ENCODE results near the gene DHRS2.
"Not testable (repeated sequence)": the region's sequence is repeated elsewhere in the genome, so short reads cannot be mapped to it uniquely, and the experiment has no call there.

GRCh38 chr14:23689709-23690514 is 53.7 kb downstream of the DHRS2 start:
- not testable (repeated sequence) for TF ChIP-seq HDAC6 (IDR thresholded peaks at IDR 0.05; ENCODE audit: unreplicated experiment); ZBTB4 (CRISPR knock-in tag; IDR thresholded peaks at IDR 0.05); EZH2 (IDR thresholded peaks at IDR 0.05; ENCODE audit: borderline replicate concordance, control insufficient read depth, low read depth, low read length); REST (IDR thresholded peaks at IDR 0.05; ENCODE audit: low read depth, low read length); POLR2AphosphoS5 (IDR thresholded peaks at IDR 0.05; ENCODE audit: low read length); RAD21 (IDR thresholded peaks at IDR 0.05; ENCODE audit: insufficient read depth, low read depth, low read length); CTCF (IDR thresholded peaks at IDR 0.05 in 2 of 3, conservative IDR thresholded peaks at IDR 0.05 in 1 of 3; ENCODE audit: control insufficient read depth in 2 of 3, extremely low read depth in 1 of 3, insufficient read depth in 1 of 3, low read depth in 3 of 3, low read length in 3 of 3); CHD2 (IDR thresholded peaks at IDR 0.05; ENCODE audit: borderline replicate concordance, low read depth, low read length)

Measured in GM12878 (cell line).